Tibial nerve (tissue), 4 donors: ENCODE results near the gene NME1.

ENCODE experiments used
- EP300 ChIP-seq, 2 donors: sonication (generic); formaldehyde crosslinking; IDR thresholded peaks; one replicate each; pipeline ENCODE4 v1.6.1; 2017; ENCODE audit warnings: antibody characterized with exemption in 2 of 2, mild to moderate bottlenecking in 1 of 2
- POLR2A ChIP-seq, 2 donors: fragments of 450-650 bp; IDR thresholded peaks; one replicate each; pipeline ENCODE4 v1.6.1; 2017; ENCODE audit warnings: antibody characterized with exemption in 2 of 2, mild to moderate bottlenecking in 2 of 2, moderate library complexity in 2 of 2
- TF ChIP-seq, protein P1 (sequence below), 5 experiments: fragments of 200-600 bp in 3 of 5; fragments of 450-650 bp in 2 of 5; sonication (generic) in 3 of 5; IDR thresholded peaks; one replicate each; pipeline ENCODE4 v1.5.1; 2016 to 2019; ENCODE audit warnings: antibody characterized with exemption in 5 of 5, mild to moderate bottlenecking in 3 of 5, moderate library complexity in 2 of 5

DNA sequence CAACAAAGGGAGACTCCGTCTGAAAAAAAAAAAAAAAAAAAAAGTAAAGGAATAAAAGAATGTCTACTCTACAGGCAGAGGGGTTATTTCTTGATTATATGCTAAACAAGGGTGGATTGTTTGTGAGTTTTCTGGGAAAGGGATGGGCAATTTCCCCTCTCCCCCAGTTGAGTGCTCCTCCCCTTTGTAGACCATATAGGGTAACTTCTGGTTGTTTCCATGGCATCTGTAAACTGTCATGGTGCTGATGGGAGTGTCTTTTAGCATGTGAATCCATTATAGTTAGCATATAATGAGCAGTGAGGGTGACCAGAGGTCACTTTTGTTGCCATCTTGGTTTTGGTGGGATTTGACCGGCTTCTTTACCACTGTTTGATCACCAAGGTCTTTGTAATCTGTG lies 4.2 kb upstream of the NME1 start:
- TF ChIP-seq, protein P1, sequence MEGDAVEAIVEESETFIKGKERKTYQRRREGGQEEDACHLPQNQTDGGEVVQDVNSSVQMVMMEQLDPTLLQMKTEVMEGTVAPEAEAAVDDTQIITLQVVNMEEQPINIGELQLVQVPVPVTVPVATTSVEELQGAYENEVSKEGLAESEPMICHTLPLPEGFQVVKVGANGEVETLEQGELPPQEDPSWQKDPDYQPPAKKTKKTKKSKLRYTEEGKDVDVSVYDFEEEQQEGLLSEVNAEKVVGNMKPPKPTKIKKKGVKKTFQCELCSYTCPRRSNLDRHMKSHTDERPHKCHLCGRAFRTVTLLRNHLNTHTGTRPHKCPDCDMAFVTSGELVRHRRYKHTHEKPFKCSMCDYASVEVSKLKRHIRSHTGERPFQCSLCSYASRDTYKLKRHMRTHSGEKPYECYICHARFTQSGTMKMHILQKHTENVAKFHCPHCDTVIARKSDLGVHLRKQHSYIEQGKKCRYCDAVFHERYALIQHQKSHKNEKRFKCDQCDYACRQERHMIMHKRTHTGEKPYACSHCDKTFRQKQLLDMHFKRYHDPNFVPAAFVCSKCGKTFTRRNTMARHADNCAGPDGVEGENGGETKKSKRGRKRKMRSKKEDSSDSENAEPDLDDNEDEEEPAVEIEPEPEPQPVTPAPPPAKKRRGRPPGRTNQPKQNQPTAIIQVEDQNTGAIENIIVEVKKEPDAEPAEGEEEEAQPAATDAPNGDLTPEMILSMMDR (IDR thresholded peaks at IDR 0.05), result no peak
- TF ChIP-seq EP300 (IDR thresholded peaks at IDR 0.05) (no peak), POLR2A (IDR thresholded peaks at IDR 0.05) (no peak)
